Trophoblast cell (in vitro differentiated cells and primary cell): ENCODE measurements around the gene MAP3K1.

Experiments used
- DNase-seq, 2 donors: peaks; one replicate each; pipeline ENCODE4 v3.0.0-alpha.2; 2016
- H2AFZ ChIP-seq: 2 replicates; pipeline ENCODE4 v1.6.1; 2013; ENCODE audit warnings: low read length, moderate library complexity, mild to moderate bottlenecking; ENCODE audit not compliant: insufficient read depth, poor library complexity
- H2AK5ac ChIP-seq: 2 replicates; pipeline ENCODE4 v1.6.1; 2013; ENCODE audit warnings: mild to moderate bottlenecking, low read length
- H2BK120ac ChIP-seq: 2 replicates; pipeline ENCODE4 v1.6.1; 2013; ENCODE audit warnings: low read length, mild to moderate bottlenecking, moderate library complexity; ENCODE audit not compliant: insufficient read depth, poor library complexity
- H2BK12ac ChIP-seq: 2 replicates; pipeline ENCODE4 v1.6.1; 2013; ENCODE audit warnings: mild to moderate bottlenecking, low read length, moderate library complexity
- H2BK5ac ChIP-seq: 2 replicates; pipeline ENCODE4 v1.6.1; 2013; ENCODE audit warnings: low read length, low read depth, moderate library complexity, mild to moderate bottlenecking; ENCODE audit not compliant: poor library complexity
- H3K14ac ChIP-seq: 2 replicates; pipeline ENCODE4 v1.6.1; 2013; ENCODE audit warnings: mild to moderate bottlenecking, low read length
- H3K18ac ChIP-seq: 2 replicates; pipeline ENCODE4 v1.6.1; 2013; ENCODE audit warnings: mild to moderate bottlenecking, low read length
- H3K23ac ChIP-seq: 2 replicates; pipeline ENCODE4 v1.6.1; 2013; ENCODE audit warnings: low read length
- H3K27ac ChIP-seq: 2 replicates; pipeline ENCODE4 v1.5.1; 2013; ENCODE audit warnings: low read depth, mild to moderate bottlenecking, inconsistent platforms, low read length, moderate library complexity
- H3K27me3 ChIP-seq: 2 replicates; pipeline ENCODE4 v1.6.1; 2013; ENCODE audit warnings: inconsistent platforms, mild to moderate bottlenecking, low read length, moderate library complexity; ENCODE audit not compliant: insufficient read depth
- H3K36me3 ChIP-seq, 2 experiments: 1 replicate in 1 of 2; 2 replicates in 1 of 2; pipeline ENCODE4 v1.6.1; 2013; ENCODE audit warnings: low read length in 2 of 2, mild to moderate bottlenecking in 2 of 2, moderate library complexity in 1 of 2; ENCODE audit not compliant: insufficient read depth in 2 of 2, control insufficient read depth in 1 of 2
- H3K4ac ChIP-seq: 2 replicates; pipeline ENCODE4 v1.6.1; 2013; ENCODE audit warnings: low read depth, mild to moderate bottlenecking, low read length, moderate library complexity
- H3K4me1 ChIP-seq, 2 experiments: 1 replicate in 1 of 2; 2 replicates in 1 of 2; pipeline ENCODE4 v1.6.1; 2013; ENCODE audit warnings: low read length in 2 of 2, mild to moderate bottlenecking in 2 of 2, moderate library complexity in 1 of 2; ENCODE audit not compliant: insufficient read depth in 2 of 2, control insufficient read depth in 1 of 2
- H3K4me2 ChIP-seq: 2 replicates; pipeline ENCODE4 v1.6.1; 2013; ENCODE audit warnings: inconsistent platforms, mild to moderate bottlenecking, low read length, moderate library complexity
- H3K4me3 ChIP-seq: 2 replicates; pipeline ENCODE4 v1.5.1; 2013; ENCODE audit warnings: mild to moderate bottlenecking, low read depth, low read length, inconsistent platforms
- H3K79me1 ChIP-seq: one replicate; pipeline ENCODE4 v1.6.1; 2013; ENCODE audit warnings: low read length
- H3K79me2 ChIP-seq: 2 replicates; pipeline ENCODE4 v1.6.1; 2013; ENCODE audit warnings: low read length, mild to moderate bottlenecking; ENCODE audit not compliant: control insufficient read depth, insufficient read depth, poor library complexity
- H3K9ac ChIP-seq: 2 replicates; pipeline ENCODE4 v1.6.1; 2013; ENCODE audit warnings: mild to moderate bottlenecking, low read length
- H3K9me3 ChIP-seq: 2 replicates; pipeline ENCODE4 v1.6.1; 2013; ENCODE audit warnings: low read depth, mild to moderate bottlenecking, control low read depth, inconsistent platforms, low read length; ENCODE audit not compliant: insufficient read depth
- H4K12ac ChIP-seq: 2 replicates; pipeline ENCODE4 v1.6.1; 2013; ENCODE audit warnings: low read depth, mild to moderate bottlenecking, low read length, moderate library complexity
- H4K8ac ChIP-seq: 2 replicates; pipeline ENCODE4 v1.6.1; 2013; ENCODE audit warnings: low read depth, mild to moderate bottlenecking, low read length, moderate library complexity
- H4K91ac ChIP-seq: one replicate; pipeline ENCODE4 v1.6.1; 2013; ENCODE audit warnings: low read depth, mild to moderate bottlenecking, low read length, moderate library complexity
- WGBS: extraction: QIAGEN DNeasy Blood & Tissue Kit; methylation state at CpG from one replicate; pipeline ENCODE4 v1.1.7; 2013; ENCODE audit warnings: missing lambda C conversion rate; ENCODE audit not compliant: insufficient read length, insufficient coverage; ENCODE audit errors: extremely low coverage; 5-methylcytosine and 5-hydroxymethylcytosine counted together

The MAP3K1 gene

GRCh38 chr5:56941981-56942380 lies 126.6 kb downstream of the MAP3K1 start:
- H3K4me3 ChIP-seq = no peak overlapping the region
- H3K27me3 ChIP-seq = no peaks in the 10 kb centered on the region
- H3K27ac ChIP-seq = no peak overlapping the region
- H2AFZ ChIP-seq = no peak overlapping the region
- H2BK120ac ChIP-seq = no peak overlapping the region
- H3K9ac ChIP-seq = no peak overlapping the region
- H2BK12ac ChIP-seq = no peak overlapping the region
- H2AK5ac ChIP-seq = no peak overlapping the region
- DNase-seq = no peak
- no peaks in the 10 kb centered on the region for H3K79me1 ChIP-seq
- H2BK5ac ChIP-seq = no peak overlapping the region
- no CpG with 5 or more reads among the region's 1 CpG for WGBS
- no peak overlapping the region for H4K12ac ChIP-seq
- H3K4me2 ChIP-seq = no peak overlapping the region
- no peak overlapping the region for H4K91ac ChIP-seq
- no peak overlapping the region for H3K18ac ChIP-seq
- H3K23ac ChIP-seq = no peak overlapping the region
- no peak overlapping the region for H3K14ac ChIP-seq
- no peak overlapping the region for H3K4ac ChIP-seq
- no peaks in the 10 kb centered on the region for H3K79me2 ChIP-seq
- H3K9me3 ChIP-seq = no peaks in the 10 kb centered on the region
- no peaks in the 10 kb centered on the region for H3K4me1 ChIP-seq
- H3K36me3 ChIP-seq = peaks cover 8 to 28% of the 10 kb centered on the region in 2 experiments
- H4K8ac ChIP-seq = no peak overlapping the region
